OCI-LY7 (cell line): Measurements from ENCODE around the gene PPP3CA. TPM values are rescaled to one million over a fixed set of nuclear protein-coding genes. Genes with fewer than 3 reads are reported as not detected.

Experiments used
- BruUV-seq: library from RNA; stranded (reverse); fragments of 400-500 nt; replicated peaks from 2 replicates; lab custom pipeline; 2021; lab: Mats Ljungman, UMichigan
- CTCF ChIA-PET: fragments of 300-600 bp; sonication (Branson Sonifier 250); formaldehyde crosslinking; loops from one replicate; lab custom pipeline; 2022; ENCODE audit warnings: antibody characterized with exemption; ENCODE audit not compliant: unreplicated experiment; lab: Charles Lee
- POLR2A ChIA-PET: fragments of 300-600 bp; sonication (Branson Sonifier 250); formaldehyde crosslinking; loops from one replicate; lab custom pipeline; 2022; ENCODE audit warnings: antibody characterized with exemption; lab: Charles Lee
- DNase-seq: peaks from one replicate; pipeline ENCODE4 v3.0.0-alpha.2; 2015; ENCODE audit warnings: low spot score
- H2AFZ ChIP-seq: fragments of 200-600 bp; sonication (generic), shearing (Covaris generic); 2 replicates; pipeline ENCODE4 v1.6.1; 2014; ENCODE audit warnings: mild to moderate bottlenecking, antibody characterized with exemption, low read length, moderate library complexity
- H3K27ac ChIP-seq: fragments of 200-600 bp; sonication (generic); 2 replicates; pipeline ENCODE4 v1.5.1; 2014; ENCODE audit warnings: mixed run types, low read depth, mild to moderate bottlenecking, moderate library complexity, low read length, inconsistent platforms; ENCODE audit not compliant: poor library complexity, severe bottlenecking
- H3K36me3 ChIP-seq: fragments of 200-600 bp; sonication (generic); 2 replicates; pipeline ENCODE4 v1.6.1; 2014; ENCODE audit warnings: mild to moderate bottlenecking, antibody characterized with exemption, low read length, moderate library complexity, mixed read lengths; ENCODE audit not compliant: insufficient read depth
- H3K4me1 ChIP-seq: fragments of 200-600 bp; sonication (generic); 2 replicates; pipeline ENCODE4 v1.5.1; 2014; ENCODE audit warnings: mild to moderate bottlenecking, low read length; ENCODE audit not compliant: insufficient read depth, poor library complexity, severe bottlenecking
- H3K4me2 ChIP-seq: fragments of 200-600 bp; sonication (generic); 2 replicates; pipeline ENCODE4 v1.6.1; 2014; ENCODE audit warnings: mild to moderate bottlenecking, low read length
- H3K4me3 ChIP-seq: fragments of 200-600 bp; sonication (generic); 2 replicates; pipeline ENCODE4 v1.5.1; 2014; ENCODE audit warnings: mild to moderate bottlenecking, low read depth, low read length; ENCODE audit not compliant: poor library complexity, severe bottlenecking
- H3K79me2 ChIP-seq: fragments of 200-600 bp; sonication (generic); 2 replicates; pipeline ENCODE4 v1.6.1; 2016; ENCODE audit warnings: low read depth, mild to moderate bottlenecking, low read length, moderate library complexity, mixed read lengths; ENCODE audit not compliant: insufficient read depth
- H3K9me2 ChIP-seq: fragments of 200-600 bp; sonication (generic); 2 replicates; pipeline ENCODE4 v1.6.1; 2016; ENCODE audit warnings: mild to moderate bottlenecking, low read length, mixed read lengths; ENCODE audit not compliant: insufficient read depth
- H3K9me3 ChIP-seq: fragments of 200-600 bp; sonication (generic); 2 replicates; pipeline ENCODE4 v1.6.1; 2014; ENCODE audit warnings: mild to moderate bottlenecking, mixed run types, low read length, mixed read lengths
- H4K20me1 ChIP-seq: fragments of 200-600 bp; sonication (generic); 2 replicates; pipeline ENCODE4 v1.6.1; 2014; ENCODE audit warnings: mild to moderate bottlenecking, antibody characterized with exemption, low read length, moderate library complexity, mixed read lengths; ENCODE audit not compliant: insufficient read depth
- EZH2phosphoT487 ChIP-seq: fragments of 200-600 bp; sonication (generic); IDR thresholded peaks from 2 replicates; pipeline ENCODE4 v1.6.1; 2018; ENCODE audit warnings: low read depth, borderline replicate concordance, mild to moderate bottlenecking, mixed run types, antibody characterized with exemption, low read length, moderate library complexity, mixed read lengths
- intact Hi-C: fragments of 100-400 bp; cut with micrococcal nuclease; formaldehyde crosslinking; loops from one replicate; pipeline ENCODE4 v1.10.0; 2022; ENCODE audit not compliant: unreplicated experiment
- total RNA-seq, 2 experiments: library from RNA; depleted of rRNA in 1 of 2; stranded (reverse); fragments of >200 nt in 1 of 2; shearing (Covaris generic) in 1 of 2; gene quantifications; 2 replicates each; pipeline ENCODE4 v1.2.3, GENCODE V29; 2014 to 2022
- TF ChIP-seq, protein P1 (sequence below): fragments of 200-600 bp; sonication (generic); conservative IDR thresholded peaks from 2 replicates; pipeline ENCODE4 v1.5.1; 2014; ENCODE audit warnings: mild to moderate bottlenecking, antibody characterized with exemption, low read length, moderate library complexity, mixed read lengths

The PPP3CA gene
- total RNA-seq, 2 experiments from 2014 or later = 9.2 to 13.6 TPM

- H2AFZ ChIP-seq = no peak overlapping the region
- no peak overlapping the region for H3K27ac ChIP-seq
- no peaks in the 10 kb centered on the region for H3K36me3 ChIP-seq
- no peaks in the 10 kb centered on the region for H3K79me2 ChIP-seq
- BruUV-seq = no TSS peak
- no peaks in the 10 kb centered on the region for H4K20me1 ChIP-seq
- CTCF ChIA-PET = no interaction called here
- intact Hi-C loops = no loop called here
- TF ChIP-seq, protein P1, sequence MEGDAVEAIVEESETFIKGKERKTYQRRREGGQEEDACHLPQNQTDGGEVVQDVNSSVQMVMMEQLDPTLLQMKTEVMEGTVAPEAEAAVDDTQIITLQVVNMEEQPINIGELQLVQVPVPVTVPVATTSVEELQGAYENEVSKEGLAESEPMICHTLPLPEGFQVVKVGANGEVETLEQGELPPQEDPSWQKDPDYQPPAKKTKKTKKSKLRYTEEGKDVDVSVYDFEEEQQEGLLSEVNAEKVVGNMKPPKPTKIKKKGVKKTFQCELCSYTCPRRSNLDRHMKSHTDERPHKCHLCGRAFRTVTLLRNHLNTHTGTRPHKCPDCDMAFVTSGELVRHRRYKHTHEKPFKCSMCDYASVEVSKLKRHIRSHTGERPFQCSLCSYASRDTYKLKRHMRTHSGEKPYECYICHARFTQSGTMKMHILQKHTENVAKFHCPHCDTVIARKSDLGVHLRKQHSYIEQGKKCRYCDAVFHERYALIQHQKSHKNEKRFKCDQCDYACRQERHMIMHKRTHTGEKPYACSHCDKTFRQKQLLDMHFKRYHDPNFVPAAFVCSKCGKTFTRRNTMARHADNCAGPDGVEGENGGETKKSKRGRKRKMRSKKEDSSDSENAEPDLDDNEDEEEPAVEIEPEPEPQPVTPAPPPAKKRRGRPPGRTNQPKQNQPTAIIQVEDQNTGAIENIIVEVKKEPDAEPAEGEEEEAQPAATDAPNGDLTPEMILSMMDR = no peak
- no peak for TF ChIP-seq EZH2phosphoT487
- H3K4me1 ChIP-seq = no peaks in the 10 kb centered on the region
- H3K9me3 ChIP-seq = no peaks in the 10 kb centered on the region
- H3K4me3 ChIP-seq = no peak overlapping the region
- POLR2A ChIA-PET = no interaction called here
- no peaks in the 10 kb centered on the region for H3K9me2 ChIP-seq
- DNase-seq = no peak
- H3K4me2 ChIP-seq = no peak overlapping the region
Measured at GRCh38 chr4:101066626-101067170, 280.6 kb downstream of the PPP3CA start.

GRCh38 chr4:101065935-101066485, 281.3 kb downstream of the PPP3CA start:
- BruUV-seq = no TSS peak

GRCh38 chr4:101065346-101065745, 282.0 kb downstream of the PPP3CA start:
- Histone ChIP-seq H3K4me3 (no peak overlapping the region), H3K4me1 (no peaks in the 10 kb centered on the region), H3K27ac (no peak overlapping the region), H2AFZ (no peak overlapping the region), H3K4me2 (no peak overlapping the region), H3K9me3 (no peaks in the 10 kb centered on the region), H3K79me2 (no peaks in the 10 kb centered on the region), H3K9me2 (no peaks in the 10 kb centered on the region), H3K36me3 (no peaks in the 10 kb centered on the region), H4K20me1 (no peaks in the 10 kb centered on the region)
- intact Hi-C loops = no loop called here
- ChIA-PET CTCF (no interaction called here), POLR2A (interaction anchor here (1.5 kb wide), 1 partner anchor 14 kb away, joined by 3 read pairs; no protein-coding TSS in a partner anchor)
- TF ChIP-seq, protein P1 = no peak
- no peak for TF ChIP-seq EZH2phosphoT487
- no TSS peak for BruUV-seq
- DNase-seq = no peak

More at GRCh38 chr4:101065935-101066485, 281.3 kb downstream of the PPP3CA start:
- TF ChIP-seq EZH2phosphoT487 = no peak
- TF ChIP-seq, protein P1 = no peak
- ChIA-PET POLR2A (no interaction called here), CTCF (no interaction called here)
- Histone ChIP-seq H3K9me2 (no peaks in the 10 kb centered on the region), H2AFZ (no peak overlapping the region), H3K27ac (no peak overlapping the region), H4K20me1 (no peaks in the 10 kb centered on the region), H3K4me3 (no peak overlapping the region), H3K36me3 (no peaks in the 10 kb centered on the region), H3K4me1 (no peaks in the 10 kb centered on the region), H3K79me2 (no peaks in the 10 kb centered on the region), H3K9me3 (no peaks in the 10 kb centered on the region), H3K4me2 (no peak overlapping the region)
- DNase-seq = no peak
- intact Hi-C loops = no loop called here
